ENCODE measurements around the gene CAMTA1.

The CAMTA1 gene

DNA sequence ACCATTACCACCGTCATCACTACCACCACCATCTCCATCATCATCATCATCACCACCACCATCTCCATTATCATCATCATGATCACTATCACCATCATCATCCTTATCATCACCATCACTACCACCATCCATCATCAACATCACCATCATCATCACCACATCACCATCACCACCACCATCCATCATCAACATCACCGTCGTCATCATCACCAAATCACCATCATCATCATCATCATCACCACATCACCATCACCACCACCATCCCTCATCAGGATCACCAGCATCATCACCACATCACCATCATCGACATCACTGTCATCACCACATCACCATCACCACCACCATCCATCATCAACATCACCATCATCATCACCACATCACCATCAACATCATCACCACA is 782.8 kb downstream of the CAMTA1 start:
- no peak for DNase-seq
- TF ChIP-seq POLR2A (IDR thresholded peaks at IDR 0.05; ENCODE audit: low read length) (no peak), GATA1 (IDR thresholded peaks at IDR 0.05; ENCODE audit: low read depth, low read length) (no peak)

DNA sequence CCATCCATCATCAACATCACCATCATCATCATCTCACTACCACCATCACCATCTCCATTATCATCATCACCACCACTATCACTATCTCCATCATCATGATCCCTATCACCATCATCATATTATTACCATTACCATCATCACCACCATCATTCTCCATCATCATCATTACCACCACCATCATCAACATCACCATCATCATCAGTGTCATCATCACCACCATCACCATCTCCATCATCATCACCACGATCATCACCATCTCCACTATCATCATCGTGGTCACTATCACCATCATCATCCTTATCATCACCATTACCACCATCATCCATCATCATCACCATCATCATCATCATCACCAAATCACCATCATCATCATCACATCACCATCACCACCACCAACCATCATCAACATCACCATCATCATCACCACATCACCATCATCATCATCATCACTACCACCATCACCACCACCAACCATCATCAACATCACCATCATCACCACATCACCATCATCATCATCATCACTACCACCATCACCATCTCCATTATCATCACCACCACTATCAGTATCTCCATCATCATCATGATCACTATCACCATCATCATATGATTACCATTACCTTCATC is 783.8 kb downstream of the CAMTA1 start:
- no peak for TF ChIP-seq GATA1 (IDR thresholded peaks at IDR 0.05; ENCODE audit: low read depth, low read length)
- TF ChIP-seq POLR2A (IDR thresholded peaks at IDR 0.05; ENCODE audit: low read length) = no peak

DNA sequence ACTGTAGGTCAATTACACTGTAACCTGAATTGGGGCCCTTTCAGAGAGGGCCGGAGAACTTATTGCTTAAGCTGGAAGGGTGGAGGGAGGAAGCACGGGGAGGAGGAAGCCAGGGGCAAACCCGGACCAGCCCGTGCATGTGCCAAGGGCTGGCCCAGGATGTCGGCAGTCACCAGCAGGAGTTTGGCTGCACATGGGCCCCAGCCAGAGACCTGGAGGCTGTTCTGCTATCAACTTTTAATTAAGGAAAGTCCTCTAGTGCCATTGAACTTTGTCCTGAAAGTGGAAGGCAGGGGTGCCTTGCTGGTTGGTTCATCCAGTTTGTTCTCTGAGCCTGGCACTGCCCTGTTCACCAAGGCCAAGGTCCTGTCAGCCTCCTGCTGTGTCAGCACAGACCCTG is 785.1 kb downstream of the CAMTA1 start:
- TF ChIP-seq GATA1 (IDR thresholded peaks at IDR 0.05; ENCODE audit: low read depth, low read length) (no peak), POLR2A (IDR thresholded peaks at IDR 0.05; ENCODE audit: low read length) (no peak)
- no peak for DNase-seq

More for the DNA sequence above, 783.8 kb downstream of the CAMTA1 start:
- DNase-seq = no peak

DNA sequence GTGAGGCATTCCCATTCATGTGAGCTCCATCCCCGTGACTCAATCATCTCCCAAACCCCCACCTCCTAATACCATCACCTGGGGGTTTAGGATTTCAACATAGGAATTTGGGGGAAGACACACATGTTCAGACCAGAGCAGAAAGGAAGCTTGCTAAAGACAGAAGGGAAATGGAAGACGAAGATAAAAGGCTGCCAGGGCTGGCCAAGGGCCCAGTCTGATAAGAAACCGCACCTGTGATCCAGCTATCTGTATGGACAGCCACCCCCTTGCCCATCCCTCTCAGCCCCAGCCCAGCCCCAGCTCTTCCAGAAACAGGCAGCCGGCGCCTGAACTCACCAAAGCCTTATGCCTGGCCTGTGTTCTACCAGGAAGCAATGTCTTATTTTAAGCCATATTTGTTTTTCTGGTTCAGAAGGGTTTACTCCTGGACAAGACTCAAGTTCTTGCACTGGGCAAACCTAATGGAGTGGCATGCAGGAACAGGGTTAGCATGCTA is 787.4 kb downstream of the CAMTA1 start:
- peak; percentile 15 to 75 for DNase-seq
- TF ChIP-seq POLR2A (IDR thresholded peaks at IDR 0.05; ENCODE audit: low read length) (no peak), GATA1 (IDR thresholded peaks at IDR 0.05; ENCODE audit: low read depth, low read length) (no peak)

DNA sequence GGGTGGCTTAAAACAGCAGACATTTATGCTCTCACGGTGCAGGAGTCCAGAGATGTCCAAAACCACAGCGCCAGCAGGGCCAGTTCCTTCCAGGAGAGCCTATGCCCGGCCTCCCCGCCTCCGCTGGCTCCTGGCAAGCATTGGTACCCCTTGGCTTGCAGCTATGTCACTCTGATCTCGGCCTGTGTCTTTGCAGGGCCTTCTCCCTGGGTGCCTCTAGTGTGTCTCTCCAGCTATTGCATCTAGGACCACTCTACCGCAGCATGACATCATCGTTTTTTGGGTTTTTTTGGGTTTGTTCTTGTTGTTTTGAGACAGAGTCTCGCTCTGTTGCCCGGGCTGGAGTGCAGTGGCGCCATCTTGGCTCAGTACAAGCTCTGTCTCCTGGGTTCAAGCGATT is 788.2 kb downstream of the CAMTA1 start:
- no peak for DNase-seq
- TF ChIP-seq GATA1 (IDR thresholded peaks at IDR 0.05; ENCODE audit: low read depth, low read length) (no peak), POLR2A (IDR thresholded peaks at IDR 0.05; ENCODE audit: low read length) (no peak)

DNA sequence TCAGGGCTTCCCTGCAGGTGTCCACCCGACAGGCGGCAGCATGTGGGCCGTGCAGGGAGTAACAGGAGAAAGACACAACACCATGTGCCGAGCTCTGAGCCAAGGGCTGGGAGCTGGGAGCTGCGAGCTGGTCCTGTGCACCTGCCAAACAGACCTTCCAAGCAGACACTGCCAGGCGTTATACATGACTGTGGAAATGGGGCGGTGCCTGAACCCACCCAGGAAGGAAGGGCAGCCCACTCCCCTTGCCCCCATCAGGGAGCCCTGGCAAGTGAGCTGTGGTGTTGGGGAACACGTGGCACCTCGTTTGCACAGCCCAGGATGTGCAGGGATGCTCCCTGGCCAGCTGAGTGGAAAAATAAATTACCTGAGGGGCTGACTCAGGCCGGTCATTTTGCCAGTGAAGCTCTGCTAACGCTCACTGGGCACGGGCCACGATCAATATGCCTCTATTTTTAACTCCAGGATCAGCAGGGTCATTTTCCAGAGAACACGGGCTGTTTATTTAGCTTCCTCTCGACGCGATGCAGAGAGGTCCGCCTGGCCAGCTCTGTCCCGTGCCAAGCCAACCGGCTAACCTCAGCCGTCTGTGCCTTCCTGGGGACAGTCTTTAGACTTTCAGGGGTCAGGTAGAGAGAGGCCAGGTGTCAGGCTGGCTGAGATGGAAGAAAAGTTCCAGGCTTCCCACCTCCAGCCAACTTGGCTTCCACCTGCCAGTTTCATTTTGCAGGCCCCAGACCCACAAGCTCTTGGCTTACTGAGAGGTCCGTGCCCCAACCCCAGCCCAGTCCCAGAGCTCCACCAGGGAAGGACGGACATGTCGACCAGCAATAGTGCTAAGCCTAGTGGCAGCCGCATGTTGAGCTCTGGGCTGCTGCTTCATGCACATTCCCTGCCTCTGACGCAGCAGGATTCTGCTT is 789.1 kb downstream of the CAMTA1 start:
- no peak for TF ChIP-seq GATA1 (IDR thresholded peaks at IDR 0.05; ENCODE audit: low read depth, low read length)
- no peak for TF ChIP-seq POLR2A (IDR thresholded peaks at IDR 0.05; ENCODE audit: low read length)
- DNase-seq = no peak

DNA sequence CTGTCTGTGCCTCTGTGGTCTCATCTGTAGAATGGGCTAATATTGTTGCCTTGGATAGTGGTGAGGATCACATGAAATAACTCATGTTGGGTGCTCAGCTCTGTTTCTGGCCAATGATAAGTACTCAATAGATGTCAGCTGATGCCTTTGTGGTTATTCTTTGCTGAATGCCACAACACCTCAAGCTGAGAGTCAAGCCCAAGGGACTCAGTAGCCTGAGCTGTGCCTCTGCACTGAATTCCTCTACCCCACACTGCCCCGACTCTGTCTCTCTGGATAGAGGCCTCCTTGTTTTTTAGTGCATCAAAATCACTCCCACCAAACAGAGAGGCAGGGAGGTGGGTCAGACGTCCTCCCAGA is 789.8 kb downstream of the CAMTA1 start:
- DNase-seq = no peak
- TF ChIP-seq POLR2A (IDR thresholded peaks at IDR 0.05; ENCODE audit: low read length) = no peak
- no peak for TF ChIP-seq GATA1 (IDR thresholded peaks at IDR 0.05; ENCODE audit: low read depth, low read length)

DNA sequence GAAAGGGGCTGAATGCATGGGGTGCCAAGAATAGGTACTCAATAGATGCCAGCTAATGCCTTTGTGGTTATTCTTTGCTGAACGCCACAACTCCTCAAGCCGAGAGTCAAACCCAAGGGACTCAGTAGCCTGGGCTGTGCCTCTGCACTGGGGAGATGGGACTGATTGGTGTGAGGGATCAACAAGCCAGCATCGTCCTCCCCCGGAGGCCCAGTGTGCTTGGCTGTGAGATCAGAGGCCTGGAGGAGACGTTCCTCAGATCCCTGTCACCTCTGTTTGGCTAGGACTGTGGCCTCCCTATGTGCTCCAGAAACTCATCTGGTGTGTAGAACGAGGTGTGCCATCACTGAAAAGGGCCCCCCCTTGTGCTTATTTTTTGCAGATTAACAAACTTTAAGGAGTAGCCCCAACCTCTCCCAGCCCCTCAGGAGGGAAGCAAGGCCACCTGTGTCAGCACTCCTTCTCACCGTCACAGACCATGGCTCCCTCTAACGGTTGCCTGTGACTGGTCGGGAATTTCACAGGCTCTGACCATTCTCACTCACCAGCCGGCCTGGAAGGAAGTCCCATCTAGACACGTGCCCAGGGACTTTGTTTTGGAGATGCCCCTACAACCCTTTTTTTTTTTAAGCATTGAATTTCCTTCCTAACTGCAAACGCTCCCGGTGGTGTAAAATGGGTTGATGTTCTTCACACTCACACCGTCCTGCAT is 791.8 kb downstream of the CAMTA1 start:
- no peak for DNase-seq
- TF ChIP-seq GATA1 (IDR thresholded peaks at IDR 0.05; ENCODE audit: low read depth, low read length) (no peak), POLR2A (IDR thresholded peaks at IDR 0.05; ENCODE audit: low read length) (no peak)

DNA sequence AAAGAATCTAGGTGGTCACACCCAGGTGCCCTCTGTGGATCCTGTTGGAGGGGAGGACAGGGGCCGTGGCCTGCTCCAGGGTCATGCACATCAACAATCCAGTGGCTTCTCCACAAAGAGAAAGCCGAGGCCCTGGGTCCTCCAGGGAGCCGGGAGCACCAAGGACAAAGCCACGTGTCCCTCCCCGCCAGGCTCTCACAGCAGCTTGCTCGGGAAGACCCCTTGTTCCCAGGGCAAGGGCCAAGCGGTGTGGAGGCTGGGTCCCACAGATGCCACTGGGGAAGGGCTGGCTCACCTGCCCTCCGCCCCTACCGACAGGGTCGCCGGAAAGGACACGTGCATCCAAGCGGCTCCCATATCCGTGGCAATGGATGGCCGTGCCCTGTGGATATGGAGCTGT is 793.0 kb downstream of the CAMTA1 start:
- no peak for DNase-seq
- TF ChIP-seq GATA1 (IDR thresholded peaks at IDR 0.05; ENCODE audit: low read depth, low read length) = no peak
- TF ChIP-seq POLR2A (IDR thresholded peaks at IDR 0.05; ENCODE audit: low read length) = no peak

DNA sequence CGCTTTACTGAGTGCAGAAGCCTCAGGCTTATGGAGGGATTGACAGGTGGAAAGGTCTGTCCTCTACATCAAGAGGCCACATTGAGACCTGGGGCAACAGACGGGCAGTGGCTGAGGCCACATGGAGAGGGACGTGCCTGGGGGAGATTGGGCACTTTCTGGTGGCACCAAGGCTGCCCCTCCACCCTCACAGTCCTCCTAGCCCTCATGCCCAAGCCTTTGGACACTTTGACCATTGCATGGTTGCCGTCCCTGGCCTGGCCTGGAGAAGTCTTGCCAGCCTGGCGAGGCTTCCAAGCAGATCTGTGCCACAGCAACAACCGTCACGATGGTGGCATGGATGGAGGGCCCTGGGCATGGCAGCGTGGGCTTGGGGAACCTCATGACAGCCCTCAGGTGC is 793.8 kb downstream of the CAMTA1 start:
- DNase-seq = no peak
- TF ChIP-seq GATA1 (IDR thresholded peaks at IDR 0.05; ENCODE audit: low read depth, low read length) (no peak), POLR2A (IDR thresholded peaks at IDR 0.05; ENCODE audit: low read length) (no peak)

DNA sequence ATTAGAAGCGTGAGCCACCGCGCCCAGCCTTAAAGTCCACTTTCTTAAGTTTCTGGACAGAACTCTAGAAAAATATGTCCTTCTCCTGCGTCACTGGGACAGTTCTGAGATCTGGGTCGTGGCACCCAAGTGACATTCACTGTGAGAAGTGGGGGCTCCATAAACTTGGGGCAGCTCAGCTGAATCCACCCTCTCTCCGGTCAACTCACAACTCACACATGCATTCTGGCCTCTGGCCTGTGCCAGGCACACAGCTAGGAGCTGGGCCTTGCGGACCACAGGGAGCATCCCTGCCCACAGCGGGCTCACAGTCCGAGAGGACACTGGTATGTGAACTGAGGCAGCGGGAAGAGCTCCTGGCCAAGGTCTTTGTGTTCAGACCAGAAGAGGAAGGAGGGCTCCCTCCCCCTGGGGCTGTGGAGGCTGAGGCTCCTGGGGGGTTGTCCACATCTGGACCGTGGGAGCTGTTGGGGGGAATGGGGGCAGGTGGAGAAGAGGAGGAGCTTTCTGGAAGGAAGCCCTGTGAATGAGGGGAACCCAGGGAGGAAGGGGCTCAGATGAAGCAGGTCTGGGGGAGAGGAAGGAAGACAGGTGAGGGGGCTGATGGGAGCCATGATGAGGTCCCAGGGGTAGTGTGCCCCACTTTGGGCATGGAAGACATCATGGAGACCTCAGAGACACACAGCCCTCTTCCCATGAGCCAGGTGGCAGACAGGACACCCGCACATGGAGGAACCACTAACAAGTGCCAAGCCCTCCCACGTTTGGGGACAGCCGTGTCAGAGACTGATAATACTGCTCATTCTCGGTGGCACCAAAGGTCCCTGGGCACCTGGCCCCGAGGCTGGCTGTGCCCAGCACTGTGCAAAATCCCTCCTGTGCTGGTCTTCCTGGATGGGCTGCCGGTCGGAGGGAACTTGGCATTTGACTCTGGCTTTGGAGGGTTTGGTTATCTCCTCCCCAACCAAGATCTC is 794.9 kb downstream of the CAMTA1 start:
- TF ChIP-seq GATA1 (IDR thresholded peaks at IDR 0.05; ENCODE audit: low read depth, low read length) = no peak
- no peak for TF ChIP-seq POLR2A (IDR thresholded peaks at IDR 0.05; ENCODE audit: low read length)
- no peak for DNase-seq

DNA sequence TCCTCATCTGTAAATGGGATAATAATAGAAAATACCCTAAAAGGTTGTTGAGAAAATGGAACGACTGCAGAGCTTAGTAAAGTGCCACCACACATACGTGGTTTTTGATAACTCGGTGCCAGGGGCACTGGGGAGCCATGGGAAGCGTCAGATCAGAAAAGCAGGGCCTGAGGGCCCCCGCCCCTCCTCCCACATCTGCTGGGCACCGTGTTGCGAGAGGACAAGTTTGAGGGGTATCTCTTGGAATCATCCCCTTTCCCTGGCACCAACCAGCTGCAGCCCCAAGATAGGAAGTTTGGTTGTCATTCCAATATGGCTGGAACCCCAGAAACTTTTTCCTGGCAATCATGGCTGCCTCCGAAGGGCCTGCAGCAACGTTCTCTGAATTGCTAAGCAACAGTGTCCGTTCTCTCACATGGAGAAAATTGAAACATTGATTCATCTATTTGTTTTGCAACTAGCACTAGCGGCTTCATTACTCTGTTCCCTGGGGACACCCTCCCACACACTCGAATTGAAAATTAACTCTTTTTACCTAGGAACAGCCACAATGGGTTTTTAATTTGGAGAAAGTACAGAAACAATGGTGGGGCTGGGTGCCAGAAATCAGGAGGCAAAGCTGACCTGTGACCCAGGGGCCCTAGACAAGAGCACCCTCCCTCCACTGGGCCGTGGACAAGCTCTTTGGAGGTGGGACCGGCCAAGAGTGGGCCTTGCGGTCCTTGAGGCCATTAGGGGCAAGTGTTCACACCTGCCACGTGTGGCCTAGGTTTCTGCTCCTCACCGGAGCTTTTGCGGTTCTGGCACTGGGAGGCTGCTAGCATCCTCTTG is 795.9 kb downstream of the CAMTA1 start:
- no peak for TF ChIP-seq POLR2A (IDR thresholded peaks at IDR 0.05; ENCODE audit: low read length)
- TF ChIP-seq GATA1 (IDR thresholded peaks at IDR 0.05; ENCODE audit: low read depth, low read length) = no peak
- DNase-seq = no peak

Measured in erythroblast (primary cell).